ENCODE measurements around the gene TMEM132E.

TMEM132E gene

DNA sequence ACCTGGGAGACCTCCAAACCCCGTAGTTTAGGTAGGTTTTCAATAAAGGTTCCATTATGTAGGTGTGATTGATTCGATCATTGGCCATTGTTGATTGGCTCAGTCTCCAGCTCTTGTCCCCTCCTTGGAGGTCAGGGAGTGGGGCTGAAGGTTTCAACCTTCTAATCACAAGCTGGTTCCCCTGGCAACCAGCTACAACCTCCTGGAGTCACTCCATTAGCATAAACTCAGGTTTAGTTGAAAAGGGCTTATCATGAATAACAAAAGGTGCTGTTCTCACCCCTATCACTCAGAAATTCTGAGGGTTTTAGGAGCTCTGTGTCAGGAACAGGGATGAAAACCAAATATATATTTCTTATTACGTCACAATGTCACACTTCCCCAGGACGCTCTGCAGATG is 28.5 kb downstream of the TMEM132E start:
- no peak for DNase-seq

DNA sequence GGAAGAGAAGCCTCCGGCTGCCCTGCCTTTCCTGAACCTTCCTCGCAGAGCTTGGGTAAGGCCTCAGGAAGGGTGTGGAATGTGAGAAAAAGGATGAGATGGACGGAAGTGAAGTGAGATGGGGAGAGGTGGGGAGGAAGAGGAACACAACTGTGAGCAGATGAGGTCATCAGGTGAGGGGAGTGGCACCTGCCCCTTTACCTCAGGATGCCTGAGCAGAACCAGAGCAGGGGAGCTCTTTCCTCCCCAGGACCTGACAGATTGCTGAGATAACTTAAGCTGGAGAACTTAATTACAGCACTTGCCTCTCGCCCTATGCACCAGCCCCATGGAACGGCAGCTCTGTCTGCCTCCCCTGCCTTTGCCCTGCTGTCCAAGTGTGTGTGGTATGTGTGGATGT is 29.8 kb downstream of the TMEM132E start:
- no peak for DNase-seq

DNA sequence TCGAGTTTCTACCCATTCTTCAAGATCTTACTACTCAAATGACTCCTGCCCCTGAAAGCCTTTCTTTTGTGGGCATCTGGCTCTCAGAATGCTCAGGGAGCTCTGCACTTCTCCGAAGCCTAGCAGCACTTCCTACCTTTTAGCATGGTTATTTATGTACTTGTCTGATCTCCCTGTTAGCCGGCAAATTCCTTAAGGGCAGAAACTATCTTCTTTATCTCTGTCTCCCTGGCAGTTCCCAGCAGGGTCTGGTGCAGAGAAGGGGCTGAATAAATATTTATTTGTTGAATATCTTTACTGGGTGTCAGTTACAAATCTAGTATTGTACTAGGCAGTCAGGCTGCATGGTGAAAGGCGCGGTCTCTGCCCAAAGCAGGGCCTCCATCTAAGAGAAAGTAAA is 30.7 kb downstream of the TMEM132E start:
- no peak for DNase-seq

DNA sequence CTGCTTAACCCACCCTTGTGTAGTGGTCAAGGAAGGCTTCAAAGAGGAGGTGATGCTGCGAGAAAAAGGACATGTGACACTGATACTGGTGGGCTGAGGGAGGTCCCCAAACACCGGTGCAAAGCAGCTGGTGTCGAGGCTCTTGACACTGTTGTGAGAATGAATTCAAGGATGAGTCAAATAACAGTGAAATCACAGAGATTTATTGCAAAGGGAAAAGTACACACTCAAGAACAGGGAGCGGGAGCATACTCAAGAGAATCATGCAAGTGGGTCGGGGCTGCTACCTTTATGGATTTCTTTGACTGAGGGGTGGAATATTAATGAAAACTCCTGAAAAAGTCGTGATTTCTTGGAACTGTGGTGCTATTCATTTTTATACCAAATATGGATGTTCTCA is 31.1 kb downstream of the TMEM132E start:
- no peak for DNase-seq

DNA sequence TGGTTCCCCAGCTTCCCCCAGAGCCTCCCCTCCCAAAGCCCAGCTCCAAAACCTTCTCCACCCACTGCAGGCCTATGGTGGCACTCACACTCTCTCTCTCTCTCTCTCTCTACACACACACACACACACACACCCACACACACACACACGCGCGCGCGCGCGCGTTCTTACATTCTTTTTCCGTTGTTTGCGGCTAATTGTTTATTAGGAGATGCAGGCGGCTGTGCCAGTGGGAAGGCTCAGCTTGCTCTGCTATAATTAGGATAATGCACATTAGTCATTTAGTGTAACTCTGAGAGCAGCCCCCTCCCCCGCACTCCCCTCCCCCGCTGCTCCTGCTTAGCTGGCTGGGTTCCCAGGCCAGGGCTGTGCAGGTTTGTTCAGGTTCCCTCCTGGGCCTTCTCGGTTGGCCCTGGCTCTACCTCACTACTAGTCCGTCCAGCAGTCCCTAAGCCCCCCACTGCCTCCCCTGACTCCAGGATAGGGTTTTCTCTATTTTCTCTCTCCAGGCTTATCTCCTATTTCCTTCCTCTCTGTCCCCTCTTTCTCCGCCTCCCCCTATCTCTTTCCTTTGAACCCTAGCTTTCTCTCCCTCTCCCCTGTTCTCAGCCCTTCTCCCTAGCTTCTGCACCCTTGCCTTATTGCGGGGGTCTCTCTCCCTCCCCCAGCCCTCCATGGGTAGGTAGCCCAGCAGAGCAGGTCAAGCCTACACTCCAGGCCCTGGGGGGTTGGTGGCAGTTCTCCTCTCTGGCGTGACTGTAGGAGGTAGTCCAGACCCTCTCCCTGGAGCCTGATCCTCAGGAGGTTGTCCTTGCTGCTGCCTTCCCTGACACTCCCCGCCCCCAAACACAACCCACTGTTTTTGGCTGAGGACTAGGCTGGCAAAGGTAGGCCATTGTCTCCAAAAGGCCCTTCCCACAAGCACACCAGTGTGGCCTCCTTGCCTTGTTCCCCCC is 34.0 kb downstream of the TMEM132E start:
- DNase-seq: no peak

DNA sequence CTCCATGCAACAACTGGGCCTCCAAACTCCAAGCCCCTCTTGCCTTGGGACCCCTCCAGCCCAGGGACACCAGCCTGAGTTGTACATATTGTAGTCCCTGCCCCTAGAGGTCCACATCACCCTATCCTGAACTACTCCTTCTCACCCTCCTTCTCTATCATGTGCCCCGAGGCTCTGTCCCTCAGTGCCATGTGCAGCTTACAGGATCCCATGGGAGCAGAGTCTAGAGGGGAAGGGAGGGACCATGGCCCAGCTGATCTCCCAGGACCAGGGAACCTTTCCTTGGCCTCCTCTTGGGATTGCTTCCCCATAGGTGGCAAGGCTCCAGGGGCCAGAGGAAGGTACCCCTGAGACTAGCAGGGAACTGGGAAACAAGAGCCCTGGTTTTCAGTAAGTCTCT is 35.3 kb downstream of the TMEM132E start:
- DNase-seq: no peak

DNA sequence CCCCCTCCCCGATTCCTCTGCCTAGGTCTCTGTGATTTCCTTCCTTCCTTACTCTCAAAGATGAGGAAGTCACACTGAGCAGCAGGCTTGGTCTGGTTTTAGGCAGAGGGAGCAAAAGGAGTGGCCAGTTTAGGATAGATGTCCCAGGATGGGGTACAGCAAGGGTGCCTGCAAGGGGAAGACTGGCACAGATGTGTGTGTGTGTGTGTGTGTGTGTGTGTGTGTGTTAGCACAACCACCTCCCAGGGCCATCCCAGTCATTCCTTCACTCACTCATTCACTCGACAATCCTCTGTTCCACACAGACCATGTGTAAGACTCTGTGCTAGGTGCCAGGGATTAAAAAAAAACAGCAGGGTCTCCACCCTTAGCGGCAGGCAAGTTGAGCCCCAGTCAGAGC is 35.9 kb downstream of the TMEM132E start:
- no peak for DNase-seq

DNA sequence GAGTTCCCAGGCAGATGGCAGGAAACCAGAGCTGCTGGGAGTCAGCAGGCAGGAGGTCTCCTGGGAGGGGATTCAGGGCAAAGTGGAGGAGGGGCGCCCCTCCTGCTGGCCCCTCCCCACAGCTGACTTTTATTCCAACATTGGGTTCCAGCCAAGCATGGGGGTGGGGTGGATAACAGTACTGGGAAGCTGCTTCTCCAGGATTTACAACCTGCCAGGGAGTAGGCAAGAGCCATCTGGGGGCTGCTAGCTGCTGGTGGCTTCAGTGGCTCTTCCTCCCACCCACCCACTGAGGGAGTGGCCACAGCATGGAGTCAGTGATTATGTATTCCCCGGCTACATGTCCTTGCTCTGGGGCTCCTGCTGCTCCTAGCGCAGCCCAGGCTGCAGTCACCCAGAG is 36.8 kb downstream of the TMEM132E start:
- peak; percentile 32 to 38 for DNase-seq

DNA sequence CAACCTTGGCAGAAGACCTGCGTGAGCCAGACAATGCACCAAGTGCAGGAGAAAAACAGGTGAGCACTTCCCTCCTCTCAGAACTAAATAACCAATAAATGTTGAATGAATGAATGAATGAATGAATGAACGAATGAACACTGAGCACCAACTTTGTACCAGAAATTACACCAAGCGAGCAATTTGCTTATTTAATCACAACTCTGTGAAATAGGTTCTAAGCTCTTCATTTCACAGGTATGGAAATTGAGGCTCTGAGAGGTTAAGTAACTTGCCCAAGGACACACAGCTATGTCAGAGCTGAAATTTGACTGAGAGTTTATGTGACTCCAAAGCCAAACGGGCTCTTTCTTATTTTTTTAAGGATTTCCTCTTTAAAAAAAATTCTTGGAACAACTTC is 38.0 kb downstream of the TMEM132E start:
- no peak for DNase-seq

DNA sequence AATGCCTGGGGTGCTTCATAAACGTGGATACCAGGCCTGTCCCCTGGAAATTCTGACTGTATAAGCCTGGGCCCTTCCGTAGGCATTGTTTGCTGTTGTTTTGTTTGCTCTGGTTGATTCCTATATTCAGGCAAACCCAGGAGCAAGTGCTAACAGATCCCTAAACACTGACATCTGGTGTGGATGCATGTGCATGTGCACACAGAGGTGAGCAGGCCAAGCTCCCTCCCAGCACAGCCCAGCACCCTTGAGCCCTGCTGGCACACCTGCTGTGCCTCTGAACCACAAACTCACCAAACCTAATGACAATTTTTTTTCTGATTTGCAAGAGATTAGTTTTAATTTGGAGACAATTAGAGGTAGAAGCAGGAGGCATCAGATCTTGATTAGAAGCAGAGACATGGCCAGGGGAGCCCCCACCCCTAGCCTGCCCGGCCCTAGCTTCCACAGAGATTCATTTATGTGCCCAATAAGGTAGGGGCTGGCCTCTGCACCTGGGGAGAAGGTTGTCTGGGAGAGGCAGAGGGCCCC is 40.4 kb downstream of the TMEM132E start:
- no peak for DNase-seq

DNA sequence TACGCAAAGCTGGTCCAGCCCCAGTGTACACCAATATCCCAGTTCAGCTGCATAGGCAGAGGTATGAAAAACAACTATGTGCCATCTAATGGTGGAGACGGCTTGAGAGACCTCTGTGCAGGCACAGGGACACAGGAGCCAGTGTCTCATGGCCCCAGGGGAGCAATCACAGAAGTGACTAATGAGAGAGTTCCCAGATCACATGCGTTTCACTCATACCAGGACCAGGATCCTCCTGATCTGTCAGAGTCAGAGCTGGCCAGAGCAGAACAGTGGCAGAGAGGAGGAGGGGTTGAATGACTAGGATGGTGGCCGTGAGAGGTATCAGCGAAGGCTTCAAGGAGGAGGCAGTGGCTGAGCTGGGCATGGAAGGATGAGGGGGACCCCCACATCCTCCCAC is 41.1 kb downstream of the TMEM132E start:
- DNase-seq: no peak

DNA sequence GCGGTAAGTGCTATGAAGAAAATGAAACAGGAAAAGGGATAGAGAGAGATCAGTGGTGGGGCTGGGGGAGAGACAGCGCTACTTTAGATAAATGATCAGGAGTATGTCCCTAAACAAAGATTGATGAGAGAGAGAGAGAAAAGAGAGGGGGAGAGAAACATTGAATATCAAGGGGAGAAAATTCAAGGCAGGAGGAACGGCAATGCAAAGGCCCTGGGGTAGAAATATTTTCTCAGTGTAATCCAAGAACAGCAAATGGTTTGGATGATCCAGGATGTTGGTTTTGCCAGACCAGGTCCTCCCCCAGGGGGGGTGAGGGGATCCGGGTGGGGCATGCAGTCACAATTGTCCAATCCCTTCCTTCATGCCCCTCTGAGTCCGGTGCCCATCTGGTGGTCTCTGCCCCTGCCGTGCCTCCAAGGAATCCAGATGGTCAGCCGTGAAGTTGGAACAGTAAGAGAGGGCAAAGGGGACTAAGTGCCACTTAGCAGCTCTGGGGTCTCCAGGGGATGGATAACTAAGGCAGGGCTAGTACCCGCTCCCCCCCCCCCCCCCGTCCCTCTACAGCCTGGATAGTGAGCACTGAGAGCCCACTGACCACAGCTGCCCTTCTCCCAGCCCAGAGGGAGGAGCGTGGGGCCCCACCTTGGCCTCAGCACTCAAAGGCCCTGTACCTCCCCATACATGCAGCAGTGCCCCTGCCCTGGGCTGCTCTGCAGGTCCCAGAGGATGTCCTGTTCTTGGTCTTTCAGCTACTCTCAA is 43.7 kb downstream of the TMEM132E start:
- no peak for DNase-seq

DNA sequence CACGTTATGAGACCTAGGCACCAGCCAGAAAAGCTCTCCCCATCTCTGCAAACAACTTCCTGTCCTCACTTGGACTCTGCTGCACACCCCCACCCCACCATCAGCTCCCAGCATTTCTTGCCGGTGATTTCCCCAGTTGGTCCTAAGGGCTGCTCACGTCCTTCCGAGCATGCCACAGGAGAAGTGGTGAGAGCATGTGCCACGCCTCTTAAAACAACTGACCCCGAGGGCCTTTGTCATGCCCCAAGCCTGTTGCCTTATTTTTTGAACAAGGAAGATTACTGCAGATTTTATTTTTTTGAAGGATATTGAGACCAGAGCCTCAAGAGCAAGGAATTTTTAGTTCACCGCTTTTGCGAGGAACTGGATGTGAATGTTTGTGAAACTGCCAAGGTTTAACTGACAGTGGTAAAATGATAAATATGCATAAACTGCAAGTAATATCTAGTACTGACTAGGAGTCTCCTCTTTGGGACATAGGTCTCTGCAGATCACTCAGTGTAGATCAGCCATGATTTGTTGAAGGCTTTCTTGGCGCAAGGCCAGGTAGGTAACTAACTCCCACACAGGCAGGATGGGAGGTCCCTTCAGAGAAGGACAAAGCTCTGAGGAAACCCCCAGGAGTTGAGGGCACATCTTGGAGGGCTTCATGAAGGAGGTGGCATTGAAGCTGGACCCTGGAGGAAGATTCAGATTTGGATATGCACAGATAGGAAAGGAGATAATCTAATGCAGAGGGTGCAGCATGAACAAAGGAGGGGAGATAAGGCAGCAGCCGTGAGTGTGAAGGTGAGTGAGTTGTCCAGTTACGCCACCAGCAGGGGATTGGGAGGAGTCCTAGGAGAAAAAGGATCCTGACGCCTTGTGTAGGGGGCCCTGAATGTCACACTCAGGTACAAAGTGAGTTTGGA is 44.7 kb downstream of the TMEM132E start:
- DNase-seq: no peak

DNA sequence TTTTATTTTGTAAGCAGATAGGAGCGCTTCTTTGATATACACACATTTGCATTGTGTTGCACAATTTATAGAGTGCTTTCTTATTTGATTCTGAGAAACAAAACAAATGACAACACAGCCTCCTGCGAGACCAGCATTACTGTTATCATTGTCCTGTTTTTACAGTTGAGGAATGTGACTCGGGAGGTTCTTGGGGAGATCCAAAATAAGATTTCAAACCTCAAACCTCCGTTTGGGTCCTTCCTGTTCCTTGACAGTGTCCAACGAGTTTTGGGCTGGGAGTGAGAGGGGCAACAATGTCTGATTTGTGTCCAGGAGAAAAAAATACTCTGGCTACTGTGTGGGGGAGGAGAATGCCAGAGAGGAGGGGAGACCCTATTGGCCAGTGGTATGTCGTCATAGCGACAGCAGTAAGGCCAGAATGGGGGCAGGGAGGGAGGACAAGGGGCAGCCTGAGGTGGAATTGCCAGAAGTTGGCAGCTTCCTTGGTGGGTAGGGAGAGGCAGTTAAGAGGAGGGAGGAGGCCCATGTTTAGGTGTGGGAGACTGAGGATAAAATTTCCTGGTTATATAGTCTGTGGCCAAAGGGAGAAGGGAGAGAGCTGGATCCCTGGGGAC is 45.5 kb downstream of the TMEM132E start:
- DNase-seq: no peak

DNA sequence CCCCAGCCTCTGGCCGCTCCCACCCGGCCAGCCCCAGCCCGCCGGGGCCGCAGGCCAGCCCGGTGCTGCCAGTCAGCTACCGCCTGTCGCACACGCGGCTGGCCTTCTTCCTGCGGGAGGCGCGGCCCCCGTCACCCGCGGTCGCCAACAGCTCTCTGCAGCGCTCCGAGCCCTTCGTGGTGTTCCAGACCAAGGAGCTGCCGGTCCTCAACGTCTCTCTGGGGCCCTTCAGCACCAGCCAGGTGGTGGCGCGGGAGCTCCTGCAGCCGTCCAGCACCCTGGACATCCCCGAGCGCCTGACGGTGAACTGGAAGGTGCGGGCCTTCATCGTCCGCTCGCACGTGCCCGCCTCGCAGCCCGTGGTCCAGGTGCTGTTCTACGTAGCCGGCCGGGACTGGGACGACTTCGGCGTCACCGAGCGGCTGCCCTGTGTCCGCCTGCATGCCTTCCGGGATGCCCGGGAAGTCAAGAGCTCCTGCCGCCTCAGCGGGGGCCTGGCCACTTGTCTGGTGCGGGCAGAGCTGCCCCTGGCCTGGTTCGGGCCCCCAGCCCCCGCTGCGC is 46.8 kb downstream of the TMEM132E start:
- DNase-seq: no peak

DNA sequence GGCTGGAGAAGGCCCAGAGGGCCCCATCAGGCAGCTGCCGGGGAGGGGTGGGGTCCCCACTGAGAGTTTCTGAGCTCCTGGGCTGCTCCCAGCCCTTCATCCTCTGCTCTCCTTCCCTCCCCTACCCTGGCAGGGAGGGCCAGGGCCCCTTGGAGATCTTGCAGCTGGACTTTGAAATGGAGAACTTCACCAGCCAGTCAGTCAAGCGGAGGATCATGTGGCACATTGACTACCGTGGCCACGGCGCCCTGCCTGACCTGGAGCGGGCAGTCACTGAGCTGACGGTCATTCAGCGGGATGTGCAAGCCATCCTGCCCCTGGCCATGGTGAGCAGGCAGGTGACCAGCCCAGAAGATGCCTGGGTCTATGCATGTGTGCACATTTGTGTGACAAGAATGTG is 49.5 kb downstream of the TMEM132E start:
- no peak for DNase-seq

DNA sequence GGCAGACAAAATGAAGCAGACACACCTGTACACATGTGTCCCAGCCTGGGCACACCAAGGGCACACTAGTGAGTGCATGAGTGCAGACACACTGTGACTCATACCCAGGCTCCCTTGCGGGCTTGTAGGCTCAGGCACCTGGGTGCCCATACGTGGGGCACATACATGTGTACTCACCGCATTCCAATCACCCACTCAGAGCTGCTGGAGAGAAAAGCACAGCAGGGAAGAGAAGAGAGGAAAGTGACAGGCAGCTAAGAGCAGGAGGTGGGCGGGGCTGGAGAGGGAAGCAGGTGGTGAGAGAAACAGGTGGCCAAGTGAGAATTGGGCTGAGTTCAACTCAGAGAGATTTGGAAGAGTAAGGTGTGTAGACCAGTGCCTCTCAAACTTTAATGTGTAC is 54.0 kb downstream of the TMEM132E start:
- peak; percentile 76 to 86 for DNase-seq

DNA sequence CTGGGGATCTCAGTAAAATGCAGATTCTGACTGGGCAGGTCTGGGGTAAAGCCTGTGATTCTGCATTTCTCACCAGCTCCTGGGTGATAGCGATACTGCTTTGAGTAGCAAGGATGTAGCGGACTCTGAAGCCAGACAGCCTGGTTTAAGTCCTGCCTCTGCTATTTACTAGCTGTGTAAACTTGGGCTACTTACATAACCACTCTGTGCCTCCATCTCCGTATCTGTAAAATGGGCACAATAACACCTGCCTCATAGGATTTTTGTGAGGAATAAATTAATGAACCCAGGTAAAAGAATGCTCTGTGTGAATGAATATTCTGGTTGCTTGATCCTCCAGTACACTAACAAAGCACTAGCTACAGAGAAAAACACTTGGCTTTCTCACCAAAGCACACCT is 54.4 kb downstream of the TMEM132E start:
- DNase-seq: peak in 1 of 2 experiments; percentile 76

DNA sequence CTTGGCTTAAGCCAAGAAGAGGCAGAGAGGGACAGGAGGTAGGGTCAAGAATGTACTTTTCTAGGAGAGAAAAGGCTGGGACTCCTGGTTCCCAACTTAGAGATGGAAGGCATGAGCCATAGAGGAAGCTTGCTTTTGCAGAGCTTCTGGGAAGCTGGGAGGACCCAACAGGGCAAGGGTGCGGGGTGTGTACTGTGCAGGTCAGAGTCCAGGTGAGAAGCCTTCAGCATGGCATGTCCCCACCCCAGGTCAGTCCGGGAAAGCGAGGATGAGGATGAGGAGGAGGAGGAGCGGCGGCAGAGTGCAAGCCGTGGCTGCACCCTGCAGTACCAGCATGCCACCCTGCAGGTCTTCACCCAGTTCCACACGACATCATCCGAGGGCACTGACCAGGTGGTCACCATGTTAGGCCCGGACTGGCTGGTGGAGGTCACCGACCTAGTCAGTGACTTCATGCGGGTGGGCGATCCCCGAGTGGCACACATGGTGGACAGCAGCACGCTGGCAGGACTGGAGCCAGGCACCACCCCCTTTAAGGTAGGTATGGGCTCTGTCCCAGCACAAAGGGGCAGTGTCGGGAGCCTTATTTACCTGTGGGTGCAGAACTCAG is 55.3 kb downstream of the TMEM132E start:
- DNase-seq: no peak

DNA sequence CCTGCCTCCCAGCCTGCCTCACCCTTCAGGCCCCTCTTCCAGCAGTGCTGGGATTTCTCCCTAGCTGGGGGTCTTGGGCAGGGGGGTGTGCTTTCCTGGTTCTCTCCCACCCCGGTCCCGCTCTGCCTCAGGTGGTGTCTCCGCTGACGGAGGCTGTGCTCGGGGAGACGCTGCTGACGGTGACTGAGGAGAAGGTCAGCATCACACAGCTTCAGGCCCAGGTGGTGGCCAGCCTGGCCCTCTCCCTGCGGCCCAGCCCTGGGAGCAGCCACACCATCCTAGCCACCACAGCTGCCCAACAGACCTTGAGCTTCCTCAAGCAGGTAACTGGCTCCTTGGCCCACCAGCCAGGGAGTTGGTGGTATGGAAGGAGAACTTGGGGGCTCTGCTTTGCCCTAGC is 56.5 kb downstream of the TMEM132E start:
- no peak for DNase-seq

DNA sequence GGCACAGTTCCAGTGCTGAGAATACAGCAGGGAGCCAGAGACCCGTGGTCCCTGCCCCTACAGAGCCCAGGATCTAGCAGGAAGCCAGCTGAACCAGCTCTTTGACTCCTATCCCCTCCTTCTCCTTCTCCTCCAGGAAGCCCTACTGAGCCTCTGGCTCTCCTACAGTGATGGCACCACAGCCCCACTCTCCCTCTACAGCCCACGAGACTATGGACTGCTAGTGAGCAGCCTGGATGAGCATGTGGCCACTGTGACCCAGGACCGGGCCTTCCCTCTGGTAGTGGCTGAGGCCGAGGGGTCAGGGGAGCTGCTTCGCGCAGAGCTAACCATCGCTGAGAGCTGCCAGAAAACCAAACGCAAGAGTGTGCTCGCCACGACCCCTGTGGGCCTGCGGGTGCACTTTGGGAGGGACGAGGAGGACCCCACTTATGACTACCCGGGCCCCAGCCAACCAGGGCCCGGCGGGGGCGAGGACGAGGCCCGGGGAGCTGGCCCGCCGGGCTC is 57.7 kb downstream of the TMEM132E start:
- no peak for DNase-seq

Data from NCI-H187 (cell line).